ENCODE measurements around the gene IFI35. TPM values are rescaled to one million over a fixed set of nuclear protein-coding genes. Genes with fewer than 3 reads are reported as not detected.
A peak's percentile ranks its signal among the peaks of the same experiment; 100 is the strongest.
"Not testable (repeated sequence)": the region's sequence is repeated elsewhere in the genome, so short reads cannot be mapped to it uniquely, and the experiment has no call there.

Gene IFI35
- total RNA-seq, 2 donors from 2014 or later, result 23.9 to 24.1 TPM

DNA sequence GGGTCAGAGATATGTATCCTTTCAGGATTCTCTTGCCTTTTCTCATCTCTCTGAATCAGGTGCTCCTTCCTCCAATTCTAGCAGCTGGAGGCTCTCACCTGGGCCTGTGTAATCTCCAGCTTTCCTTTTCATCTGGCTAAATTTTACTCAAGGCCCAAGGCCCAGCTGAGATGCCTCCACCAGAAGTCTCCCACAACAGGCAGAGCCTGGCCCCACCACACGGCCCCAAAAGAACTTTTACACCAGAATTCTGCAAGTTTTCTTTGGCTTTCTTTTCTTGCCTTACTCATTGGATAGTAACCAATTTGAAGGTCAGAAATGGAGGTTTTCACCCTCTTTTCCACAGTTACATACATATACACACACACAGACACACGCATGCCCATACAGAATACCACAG is 33.1 kb downstream of the IFI35 start:
- DNase-seq (ENCODE audit: low spot score), result peak; percentile 53
- intact Hi-C loops (cut with DNase I), result no loop called here

DNA sequence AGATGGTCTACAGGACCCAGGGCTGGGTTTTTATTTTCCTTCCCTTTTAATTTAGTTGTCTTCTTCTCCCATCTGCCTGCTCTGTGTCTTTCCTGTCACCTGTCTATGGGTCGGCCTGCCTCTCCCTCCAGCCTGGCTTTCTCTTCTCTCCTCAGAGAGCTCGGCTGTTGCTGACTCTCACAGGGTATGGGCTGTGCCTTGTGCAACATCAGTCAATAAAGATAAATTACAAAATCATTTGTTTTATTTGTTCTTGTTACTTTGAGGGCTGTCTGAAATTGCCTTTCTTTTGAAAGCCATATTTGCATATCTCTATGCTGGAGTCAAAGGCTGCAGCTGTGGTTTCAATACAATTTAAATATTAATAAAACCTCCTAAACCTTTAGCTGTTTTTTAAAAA is 34.1 kb downstream of the IFI35 start:
- intact Hi-C loops (cut with DNase I), result no loop called here
- no peak for DNase-seq (ENCODE audit: low spot score)

DNA sequence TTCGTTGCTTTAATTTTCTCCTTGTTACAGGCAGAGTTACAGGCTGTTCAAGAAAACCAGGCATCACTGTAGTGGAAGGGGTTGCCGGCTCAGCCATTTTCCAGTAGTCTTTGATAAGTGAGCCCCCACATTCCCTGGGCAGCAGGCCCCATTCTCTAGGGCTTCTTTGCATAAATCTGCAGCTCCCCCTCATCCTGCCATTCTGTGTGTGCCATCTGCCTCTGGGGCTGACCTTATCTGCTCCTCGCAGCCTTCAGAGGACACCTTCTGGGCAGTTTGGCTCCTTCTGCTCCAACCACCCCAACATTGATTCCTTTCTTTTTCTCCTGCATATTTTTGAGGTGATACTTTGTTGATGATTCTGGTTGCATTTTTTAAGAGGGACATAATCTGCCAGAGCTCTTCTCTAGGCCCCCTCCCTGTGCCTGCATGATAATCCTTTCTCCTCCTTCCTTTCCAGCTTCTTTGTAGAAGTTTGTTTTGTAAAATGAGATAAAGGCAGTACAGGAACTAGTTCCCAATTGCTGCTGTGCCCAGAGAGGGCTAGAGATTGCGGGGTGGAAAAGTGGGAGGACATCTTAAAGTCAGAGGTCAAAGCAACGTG is 35.5 kb downstream of the IFI35 start:
- intact Hi-C loops (cut with DNase I), result no loop called here

DNA sequence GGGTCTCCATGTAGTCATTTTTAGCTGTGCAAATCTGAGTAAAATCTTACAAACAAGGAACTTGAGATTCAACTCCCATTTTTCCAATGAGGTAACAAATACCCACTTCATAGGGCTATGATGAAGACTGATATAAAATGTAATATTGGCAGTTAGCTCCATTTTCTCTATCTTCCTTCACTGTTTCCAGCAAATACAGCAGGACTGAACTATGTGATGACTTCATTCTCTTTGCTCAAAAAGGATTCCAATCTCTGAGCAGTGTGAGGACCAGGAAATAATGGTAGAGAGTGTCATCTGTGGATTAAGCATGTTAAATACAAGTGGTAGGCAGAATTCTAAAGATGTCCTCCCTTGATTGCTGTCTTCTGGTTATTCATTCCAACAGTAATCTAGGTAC is 36.7 kb downstream of the IFI35 start:
- DNase-seq (ENCODE audit: low spot score), result no peak
- intact Hi-C loops (cut with DNase I), result no loop called here

More for the DNA sequence above, 35.5 kb downstream of the IFI35 start:
- DNase-seq (ENCODE audit: low spot score), result no peak

DNA sequence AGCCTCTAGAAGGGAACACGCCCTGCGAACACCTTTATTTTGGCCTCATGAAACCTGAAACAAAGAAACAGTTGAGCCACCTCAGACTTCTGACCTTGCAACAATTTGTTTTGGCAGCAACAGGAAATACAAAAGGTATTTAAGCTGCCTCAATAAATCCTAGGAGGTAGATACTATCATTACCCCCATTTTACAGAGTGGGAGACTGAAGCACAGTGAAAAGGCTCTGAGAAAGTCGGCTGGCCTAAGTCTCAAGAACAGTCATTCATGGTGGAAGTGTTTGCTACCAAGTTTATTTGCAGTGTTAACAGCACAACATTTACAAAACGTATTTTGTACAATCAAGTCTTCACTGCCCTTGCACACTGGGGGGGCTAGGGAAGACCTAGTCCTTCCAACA is 37.4 kb downstream of the IFI35 start:
- no peak for DNase-seq (ENCODE audit: low spot score)
- intact Hi-C loops (cut with DNase I), result no loop called here

DNA sequence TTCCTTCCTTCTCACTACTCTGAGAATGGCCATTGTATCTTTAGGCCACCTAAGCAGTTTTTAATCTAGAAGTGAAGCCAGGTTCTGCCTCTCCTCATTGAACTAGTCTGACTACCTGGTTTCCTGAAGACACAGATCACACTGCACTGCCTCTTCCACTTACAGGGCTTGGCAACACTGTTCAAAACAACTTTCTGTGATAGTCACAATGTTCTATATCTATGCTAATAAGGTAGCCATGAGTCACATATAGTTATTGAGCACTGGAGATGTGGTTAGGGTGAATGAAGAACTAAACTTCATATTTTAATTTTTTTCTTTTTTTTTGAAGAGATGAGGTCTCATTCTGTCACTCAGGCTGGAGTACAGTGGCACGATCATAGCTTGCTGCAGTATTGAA is 45.4 kb downstream of the IFI35 start:
- no peak for DNase-seq (ENCODE audit: low spot score)

DNA sequence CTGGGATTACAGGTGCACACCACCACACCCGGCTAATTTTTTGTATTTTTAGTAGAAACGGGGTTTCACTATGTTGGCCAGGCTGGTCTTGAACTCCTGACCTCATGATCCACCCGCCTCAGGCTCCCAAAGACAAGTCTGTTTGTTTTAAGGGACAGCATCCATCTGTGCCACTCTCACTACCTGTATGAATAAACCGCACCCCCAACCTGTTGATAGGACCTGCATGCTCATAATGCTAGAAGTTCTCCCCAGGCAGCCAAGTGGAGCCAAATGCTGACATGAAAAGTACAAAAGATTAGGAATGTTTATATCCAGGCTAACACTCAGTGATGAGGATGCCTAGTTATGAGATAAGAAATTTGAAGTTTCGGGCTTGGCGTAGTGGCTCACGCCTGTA is 46.4 kb downstream of the IFI35 start:
- DNase-seq (ENCODE audit: low spot score); intact Hi-C loops (cut with DNase I): not testable (repeated sequence)

More for the DNA sequence above, 45.4 kb downstream of the IFI35 start:
- intact Hi-C loops (cut with DNase I), result no loop called here

DNA sequence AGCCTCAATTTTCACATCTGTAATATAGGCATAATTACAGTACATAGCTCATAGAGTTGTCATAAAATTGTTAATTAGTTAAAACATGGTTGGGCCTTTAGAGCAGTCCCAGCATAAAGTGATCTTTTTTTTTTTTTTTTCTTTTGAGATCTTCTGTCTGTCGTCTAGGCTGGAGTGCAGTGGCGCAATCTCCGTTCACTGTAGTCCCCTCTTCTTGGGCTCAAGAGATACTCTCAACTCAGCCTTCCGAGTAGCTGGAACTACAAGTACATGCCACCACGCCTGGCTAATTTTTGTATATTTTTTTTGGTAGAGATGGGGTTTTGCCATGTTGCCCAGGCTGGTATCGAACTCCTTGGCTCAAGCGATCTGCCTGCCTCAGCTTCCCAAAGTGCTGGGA is 49.5 kb downstream of the IFI35 start:
- intact Hi-C loops (cut with DNase I), result no loop called here
- DNase-seq (ENCODE audit: low spot score), result no peak

DNA sequence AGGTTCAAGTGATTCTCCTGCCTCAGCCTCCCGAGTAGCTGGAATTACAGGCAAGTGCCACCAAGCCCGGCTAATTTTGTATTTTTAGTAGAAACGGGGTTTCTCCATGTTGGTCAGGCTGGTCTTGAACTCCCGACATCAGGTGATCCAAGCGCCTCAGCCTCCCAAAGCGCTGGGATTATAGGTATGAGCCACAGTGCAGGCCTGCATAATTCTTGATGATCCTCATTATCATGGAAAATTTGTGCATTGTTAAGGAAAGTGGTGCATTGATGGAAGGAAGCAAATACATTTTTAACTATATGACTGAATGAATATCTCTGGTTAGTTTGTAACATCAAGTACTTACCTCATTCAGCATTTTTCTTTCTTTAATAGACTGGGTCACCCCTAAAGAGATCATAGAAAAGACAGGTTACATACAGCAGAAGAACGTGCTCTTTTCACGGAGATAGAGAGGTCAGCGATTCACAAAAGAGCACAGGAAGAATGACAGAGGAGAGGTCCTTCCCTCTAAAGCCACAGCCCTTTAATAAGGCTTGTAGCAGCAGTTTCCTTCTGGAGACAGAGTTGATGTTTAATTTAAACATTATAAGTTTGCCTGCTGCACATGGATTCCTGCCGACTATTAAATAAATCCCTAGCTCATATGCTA is 56.5 kb downstream of the IFI35 start:
- intact Hi-C loops (cut with DNase I), result no loop called here
- no peak for DNase-seq (ENCODE audit: low spot score)

Other genes starting within 250 kb of the IFI35 start
- 10 to 100 TPM; 46.3 to 56.8 TPM for gene RAMP2, start 245.6 kb upstream of the IFI35 start, total RNA-seq
- gene VPS25, start 233.3 kb upstream of the IFI35 start, total RNA-seq, result 10 to 100 TPM; 25.9 to 35.1 TPM
- gene WNK4, start 226.2 kb upstream of the IFI35 start, total RNA-seq, result under 1 TPM in 1 of 2 donors, not detected in 1; 0.05 TPM
- gene COA3, start 208.1 kb upstream of the IFI35 start, total RNA-seq, result 10 to 100 TPM; 37.5 to 41.1 TPM
- gene CNTD1, start 207.9 kb upstream of the IFI35 start, total RNA-seq, result under 1 TPM in 1 of 2 donors, not detected in 1; 0.95 TPM
- gene BECN1, start 182.5 kb upstream of the IFI35 start, total RNA-seq, result 10 to 100 TPM; 78.6 to 88.3 TPM
- gene PSME3, start 173.4 kb upstream of the IFI35 start, total RNA-seq, result 10 to 100 TPM; 68.2 to 80.6 TPM
- gene AOC2, start 162.2 kb upstream of the IFI35 start, total RNA-seq, result under 1 TPM; 0.86 to 0.88 TPM
- gene AOC3, start 155.6 kb upstream of the IFI35 start, total RNA-seq, result 100 to 1,000 TPM; 223 to 342 TPM
- not detected for gene G6PC1, start 106.0 kb upstream of the IFI35 start, total RNA-seq
- gene AARSD1, start 42.3 kb upstream of the IFI35 start, total RNA-seq, result 10 to 100 TPM; 22.7 to 34.2 TPM
- gene PTGES3L, start 26.7 kb upstream of the IFI35 start, total RNA-seq, result 10 to 100 TPM in 1 of 2 donors, 1 to 10 TPM in 1; 9.9 to 11.2 TPM
- 10 to 100 TPM; 10.6 to 14.1 TPM for gene RUNDC1, start 26.2 kb upstream of the IFI35 start, total RNA-seq
- 1,000 to 10,000 TPM; 1,110 to 1,208 TPM for gene RPL27, start 8.4 kb upstream of the IFI35 start, total RNA-seq
- gene VAT1, start 15.6 kb downstream of the IFI35 start, total RNA-seq, result 100 to 1,000 TPM; 247 to 267 TPM
- gene RND2, start 18.4 kb downstream of the IFI35 start, total RNA-seq, result 1 to 10 TPM; 1.9 to 2.2 TPM
- 1 to 10 TPM; 4.6 to 5.9 TPM for gene BRCA1, start 118.6 kb downstream of the IFI35 start, total RNA-seq
- 10 to 100 TPM; 64.7 to 69.1 TPM for gene NBR1, start 164.4 kb downstream of the IFI35 start, total RNA-seq
- gene TMEM106A, start 205.1 kb downstream of the IFI35 start, total RNA-seq, result 10 to 100 TPM; 18.4 to 19.9 TPM
- not detected for gene CCDC200, start 221.8 kb downstream of the IFI35 start, total RNA-seq
- gene RNU2-1, start 227.2 kb downstream of the IFI35 start, total RNA-seq, result over 10,000 TPM; 14,833 to 15,009 TPM